Endothelial cell of hepatic sinusoid (primary cell): ENCODE results near the gene APOC4.

Experiments
- in situ Hi-C: cut with HindIII; loops from 2 replicates; pipeline ENCODE4 v1.10.0; 2017; ENCODE audit warnings: low sequenced_read_pairs

The APOC4 gene

DNA sequence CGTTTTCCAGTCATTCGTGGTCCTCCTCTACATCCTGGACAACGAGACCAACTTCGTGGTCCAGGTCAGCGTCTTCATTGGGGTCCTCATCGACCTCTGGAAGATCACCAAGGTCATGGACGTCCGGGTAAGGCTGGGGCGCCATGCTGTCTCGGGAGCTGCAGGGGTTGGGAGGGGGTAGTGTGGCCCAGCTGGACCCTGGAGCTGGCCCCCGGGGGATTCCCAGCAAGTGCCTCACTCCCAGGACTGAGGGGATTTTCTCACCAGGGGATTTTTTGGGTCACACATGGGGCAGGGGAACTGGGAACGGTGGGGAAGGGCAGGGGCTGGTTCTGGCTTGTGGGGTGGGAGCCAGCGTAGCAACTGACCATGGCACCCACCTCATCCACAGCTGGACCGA is 48.4 kb downstream of the APOC4 start:
- in situ Hi-C loops, result no loop called here

GRCh38 chr19:44990966-44991365 is 48.9 kb downstream of the APOC4 start:
- in situ Hi-C loops, result no loop called here

GRCh38 chr19:44992336-44993163 is 50.5 kb downstream of the APOC4 start:
- in situ Hi-C loops, result no loop called here

- in situ Hi-C loops, result no loop called here
Observed at GRCh38 chr19:44993526-44993925, 51.5 kb downstream of the APOC4 start.

- in situ Hi-C loops, result no loop called here
Observed at GRCh38 chr19:44993926-44994537, 52.0 kb downstream of the APOC4 start.
